Cerebellar cortex (tissue), 1 donor: ENCODE data around the gene GRK5.

Source experiments
- DNase-seq: peaks from one replicate; pipeline ENCODE4 v3.0.0-alpha.2; 2015; ENCODE audit warnings: low spot score

The GRK5 gene

GRCh38 chr10:119378737-119379067 lies 171.3 kb downstream of the GRK5 start:
- peak; percentile 88 for DNase-seq

DNA sequence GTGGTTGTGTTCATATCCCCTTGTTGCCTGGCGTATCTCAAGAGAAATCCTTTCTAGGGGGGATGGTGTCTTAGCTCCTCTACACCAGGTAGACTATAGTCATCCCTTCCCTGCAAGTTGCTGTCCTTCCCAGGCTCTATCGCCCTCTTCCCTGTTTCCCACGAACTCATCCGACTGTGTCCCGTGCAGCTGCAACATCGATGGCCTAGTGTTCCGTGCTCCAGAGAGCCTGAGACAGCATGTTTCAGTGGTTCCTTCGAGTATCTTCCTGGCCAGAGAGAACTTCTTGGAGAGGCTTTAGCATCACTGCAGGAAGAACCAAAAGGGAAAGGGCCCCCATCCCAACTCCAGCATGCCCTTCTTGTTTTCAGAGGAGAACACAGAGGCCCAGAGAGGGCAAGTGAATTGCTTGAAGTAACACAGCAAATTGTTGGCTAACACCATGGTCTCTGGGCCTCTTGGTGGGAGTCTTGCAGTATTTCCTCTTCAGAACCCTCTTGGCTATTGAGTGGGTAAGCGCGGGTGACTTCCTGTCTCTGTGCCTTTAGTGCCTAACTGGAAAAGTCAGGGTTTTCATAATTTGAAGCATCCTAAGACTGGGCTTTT lies 172.2 kb downstream of the GRK5 start:
- DNase-seq: no peak

GRCh38 chr10:119383174-119383856 lies 175.9 kb downstream of the GRK5 start:
- DNase-seq: no peak

GRCh38 chr10:119384127-119384526 lies 176.8 kb downstream of the GRK5 start:
- DNase-seq: no peak

DNA sequence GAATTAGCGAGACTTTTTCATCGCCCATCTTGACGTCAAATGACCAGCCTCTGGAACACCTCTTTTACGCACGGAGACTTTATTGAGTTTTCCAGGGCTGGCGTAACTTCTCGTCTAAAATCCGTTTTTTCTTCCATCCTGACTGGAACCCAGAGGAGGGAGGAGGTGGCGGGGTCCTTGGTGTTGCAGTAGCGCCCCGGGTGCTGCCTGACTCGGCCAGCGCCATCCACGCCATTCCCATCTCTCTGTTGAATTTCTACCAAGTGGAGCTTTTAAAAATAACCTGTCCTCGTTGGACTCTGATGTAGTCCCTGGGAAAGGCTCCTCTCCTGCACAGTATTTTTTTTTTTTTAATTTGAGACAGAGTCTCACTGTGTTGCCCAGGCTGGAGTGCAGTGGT lies 179.3 kb downstream of the GRK5 start:
- DNase-seq: no peak

DNA sequence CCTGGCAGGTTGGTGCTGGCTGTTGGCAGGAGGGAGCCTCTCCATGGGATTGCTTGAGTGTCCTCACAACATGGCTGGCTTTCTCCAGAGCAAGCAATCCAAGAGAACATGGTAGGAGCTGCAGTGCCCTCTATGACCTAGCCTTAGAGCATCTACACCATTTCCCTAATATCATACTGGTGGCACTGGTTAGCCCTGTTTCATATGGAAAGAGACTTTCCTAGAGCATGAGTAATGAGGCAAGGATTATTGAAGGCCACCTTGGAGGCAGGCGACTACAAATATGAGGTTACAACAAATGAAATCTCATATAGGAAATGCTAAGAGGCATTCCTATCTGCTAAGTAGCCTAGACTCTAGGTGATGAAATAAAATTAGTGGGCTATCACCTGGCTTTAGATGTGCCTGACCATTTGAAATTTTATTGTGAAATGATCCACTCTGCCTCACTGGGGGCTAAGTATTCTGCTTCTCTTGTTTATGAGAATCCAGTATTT lies 181.5 kb downstream of the GRK5 start:
- no peak for DNase-seq

DNA sequence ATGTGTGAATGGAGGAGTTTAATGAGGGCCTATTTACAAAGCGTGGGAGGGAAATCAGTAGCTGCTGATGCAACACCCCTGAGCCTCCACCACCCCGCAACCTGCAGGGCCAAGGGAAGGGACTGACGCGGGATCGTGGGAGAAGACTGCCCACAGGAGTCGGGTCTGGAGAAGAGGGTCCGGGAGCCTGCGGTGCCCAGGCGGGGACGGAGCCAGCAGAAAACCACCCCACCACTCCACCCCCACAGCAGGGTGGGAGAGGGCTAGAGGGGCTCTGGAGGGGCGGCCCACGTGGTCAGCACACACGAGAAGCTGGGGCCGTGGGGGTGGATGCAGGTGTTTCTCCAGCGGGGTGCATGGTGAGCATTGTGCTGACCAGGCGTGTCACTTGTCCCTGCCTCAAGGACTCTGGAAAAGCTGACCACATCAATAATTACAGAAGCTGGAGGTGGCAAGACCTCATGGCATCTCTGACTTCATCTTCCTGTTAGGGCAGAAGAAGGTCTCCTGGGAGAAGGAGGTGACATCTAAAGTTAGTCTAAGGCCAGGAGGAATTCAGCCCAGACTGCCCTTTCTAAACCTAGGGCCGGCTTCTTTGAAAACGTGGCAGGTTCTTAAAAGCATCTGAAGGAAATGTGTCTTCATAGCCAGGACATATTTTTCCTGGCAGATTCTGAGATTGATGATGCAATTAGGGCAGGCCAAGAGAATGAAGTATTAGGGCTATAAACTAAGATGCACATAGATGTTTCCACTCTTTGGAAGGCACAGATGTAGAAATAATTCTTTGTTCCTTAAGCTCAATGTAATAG lies 184.3 kb downstream of the GRK5 start:
- no peak for DNase-seq

- no peak for DNase-seq
Measured at GRCh38 chr10:119393019-119393418, 185.6 kb downstream of the GRK5 start.

DNA sequence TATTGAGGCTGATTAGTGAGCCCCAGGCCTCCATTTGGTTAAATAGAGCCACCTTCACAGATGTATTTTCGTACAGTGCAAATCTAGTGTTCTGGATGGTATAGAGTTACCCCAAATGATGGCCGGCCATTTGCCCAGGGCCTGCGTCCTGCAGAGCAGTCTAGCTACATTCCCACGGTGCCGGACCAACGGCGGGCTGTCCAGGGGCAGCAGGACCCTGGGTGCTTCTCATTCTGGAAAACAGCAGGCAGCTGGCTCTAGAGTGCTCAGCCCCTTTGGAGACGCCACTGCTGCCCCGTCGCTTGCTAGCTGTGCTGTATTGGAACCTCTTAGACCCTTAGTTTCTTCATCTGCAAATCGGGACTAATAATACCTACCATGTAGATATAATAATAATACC lies 186.1 kb downstream of the GRK5 start:
- no peak for DNase-seq

DNA sequence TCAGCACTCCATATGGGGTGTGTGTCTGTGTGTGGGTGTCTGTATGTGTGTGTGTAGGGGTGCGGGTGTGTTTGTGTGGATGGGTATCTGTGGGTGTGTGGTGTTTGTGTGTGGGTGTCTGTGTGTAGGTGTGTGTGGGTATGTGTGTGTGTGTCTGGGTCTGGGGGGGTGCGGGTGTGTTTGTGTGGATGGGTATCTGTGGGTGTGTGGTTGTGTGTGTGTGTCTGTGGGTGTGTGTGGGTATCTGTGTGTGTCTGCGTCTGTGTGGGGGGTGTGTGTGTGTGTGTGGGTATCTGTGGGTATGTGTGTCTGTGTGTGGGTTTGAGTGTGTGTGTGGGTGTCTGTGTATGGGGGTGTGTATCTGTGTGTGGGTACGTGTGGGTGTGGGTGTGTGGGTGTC lies 186.5 kb downstream of the GRK5 start:
- no peak for DNase-seq

GRCh38 chr10:119394657-119395279 lies 187.4 kb downstream of the GRK5 start:
- no peak for DNase-seq

- DNase-seq: no peak
Measured at GRCh38 chr10:119395280-119396007, 188.1 kb downstream of the GRK5 start.

DNA sequence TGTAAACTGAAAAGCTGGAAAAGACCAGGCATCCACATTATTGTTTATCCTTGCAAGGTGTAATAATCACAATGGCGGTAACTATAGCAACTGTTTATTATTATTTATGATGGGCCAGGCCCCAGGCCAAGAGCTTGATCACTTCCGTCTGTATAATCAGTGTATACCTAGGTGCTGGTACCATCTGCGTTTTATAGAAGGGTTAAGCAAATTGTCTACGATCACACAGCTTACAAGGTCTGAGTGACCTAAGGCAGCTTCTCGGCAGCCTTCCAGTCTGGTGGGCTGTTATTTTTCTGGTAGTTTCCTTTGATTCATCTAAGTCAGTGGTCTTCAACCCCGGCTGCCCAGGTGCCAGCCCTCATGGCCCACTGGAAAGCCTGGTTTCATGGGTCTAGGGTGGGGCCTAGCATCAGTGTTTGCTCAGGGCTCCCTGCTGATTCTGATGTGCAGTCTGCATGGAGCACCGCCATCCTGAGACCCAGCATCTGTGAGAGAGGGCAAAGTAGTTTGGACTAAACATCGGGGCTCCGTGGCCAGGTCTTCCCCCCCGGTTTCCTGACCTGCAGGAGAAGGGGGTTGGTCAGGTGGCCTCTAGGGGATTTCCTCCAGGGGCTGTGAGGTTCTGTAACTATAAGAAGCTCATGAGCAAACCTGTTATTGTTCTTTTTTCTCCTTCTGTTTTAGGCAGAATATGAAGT lies 188.8 kb downstream of the GRK5 start:
- no peak for DNase-seq

GRCh38 chr10:119396709-119397071 lies 189.3 kb downstream of the GRK5 start:
- DNase-seq: no peak

DNA sequence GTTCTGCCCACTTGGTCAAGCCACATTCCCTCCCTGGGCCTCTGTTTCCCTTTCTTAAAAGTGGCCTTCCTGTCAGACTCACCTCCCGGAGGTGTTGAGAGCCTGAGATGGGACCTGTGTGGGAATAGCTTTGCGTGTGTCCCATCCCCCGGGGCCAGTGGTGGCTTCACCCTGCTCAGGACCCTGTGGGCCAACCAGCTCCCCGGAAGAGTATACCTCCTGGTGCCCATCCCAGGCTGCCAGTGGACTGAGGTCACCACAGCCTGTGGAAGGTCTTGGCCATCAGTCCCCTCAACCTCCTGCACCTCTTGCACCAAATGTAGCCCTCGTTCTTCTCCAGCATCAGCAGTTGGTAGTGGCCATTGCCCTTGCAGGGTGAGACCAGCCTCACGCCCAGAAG lies 190.0 kb downstream of the GRK5 start:
- DNase-seq: no peak

GRCh38 chr10:119398996-119399395 lies 191.6 kb downstream of the GRK5 start:
- no peak for DNase-seq

- no peak for DNase-seq
Measured at GRCh38 chr10:119399466-119399865, 192.1 kb downstream of the GRK5 start.

GRCh38 chr10:119401671-119402395 lies 194.5 kb downstream of the GRK5 start:
- no peak for DNase-seq

- DNase-seq: no peak
Measured at GRCh38 chr10:119403921-119404320, 196.6 kb downstream of the GRK5 start.

DNA sequence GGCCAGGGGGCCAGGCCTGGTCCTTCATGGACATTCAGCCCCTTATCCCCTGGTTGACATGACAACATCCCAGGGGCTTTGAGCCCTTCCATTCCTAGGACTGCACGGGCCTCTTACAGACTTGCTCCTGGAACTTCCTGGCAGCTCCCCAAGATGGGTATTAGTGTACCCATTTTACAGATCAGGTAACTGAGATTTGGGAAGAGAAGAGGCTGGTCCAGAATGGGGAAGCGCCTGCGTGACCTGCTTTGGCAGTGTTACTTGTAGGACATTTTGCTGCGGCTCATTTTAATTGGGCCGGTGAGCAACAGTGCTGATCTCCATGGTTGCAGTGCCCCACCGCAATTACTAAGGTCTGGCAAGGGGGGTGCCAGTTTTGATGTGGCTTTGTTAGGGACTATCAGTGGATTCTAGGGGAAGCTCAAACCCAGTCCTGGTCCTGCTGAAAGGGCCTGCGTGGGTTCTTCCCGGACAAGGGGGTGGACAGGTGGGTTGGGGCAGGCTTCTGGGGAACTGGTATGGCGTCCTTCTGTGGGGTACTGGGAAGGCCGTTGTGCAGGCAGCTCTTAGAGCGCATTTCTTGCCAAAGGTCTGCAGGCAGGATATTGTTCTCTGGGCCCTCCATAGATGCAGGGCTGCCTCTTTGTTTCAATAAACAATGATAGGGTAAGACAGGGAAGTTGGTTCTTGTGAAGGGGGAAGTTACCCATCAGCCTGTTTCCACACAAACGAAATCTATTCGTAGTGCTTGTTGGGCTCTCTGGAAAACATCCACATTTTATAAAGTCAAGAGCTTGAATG lies 197.5 kb downstream of the GRK5 start:
- no peak for DNase-seq
